Left ventricle myocardium inferior (tissue), 1 donor: ENCODE measurements around the gene BGN. TPM values are rescaled to one million over a fixed set of nuclear protein-coding genes. Genes with fewer than 3 reads are reported as not detected.

Experiments
- DNase-seq: peaks from one replicate; pipeline ENCODE4 v3.0.0-alpha.2; 2020
- H3K27ac ChIP-seq: fragments of 200-600 bp; replicated peaks from 2 replicates; pipeline ENCODE4 v1.8.0; 2021
- H3K27me3 ChIP-seq: fragments of 200-600 bp; 2 replicates; pipeline ENCODE4 v1.8.0; 2021; ENCODE audit warnings: low read depth
- H3K36me3 ChIP-seq: fragments of 200-600 bp; 2 replicates; pipeline ENCODE4 v1.8.0; 2021
- H3K4me1 ChIP-seq: fragments of 200-600 bp; 2 replicates; pipeline ENCODE4 v1.8.0; 2021
- H3K4me3 ChIP-seq: fragments of 200-600 bp; 2 replicates; pipeline ENCODE4 v1.8.0; 2021; ENCODE audit warnings: mild to moderate bottlenecking, moderate library complexity
- H3K9me3 ChIP-seq: fragments of 200-600 bp; replicated peaks from 2 replicates; pipeline ENCODE4 v1.8.0; 2021
- CTCF ChIP-seq: fragments of 200-600 bp; IDR thresholded peaks from 2 replicates; pipeline ENCODE4 v1.8.0; 2021; ENCODE audit warnings: antibody characterized with exemption, mild to moderate bottlenecking, borderline replicate concordance
- intact Hi-C: fragments of 100-400 bp; cut with micrococcal nuclease; formaldehyde crosslinking; loops from one replicate; pipeline ENCODE4 v1.11.0; 2022
- total RNA-seq: library from RNA; stranded (reverse); fragmentation: NEBNext Ultra II Directional; extraction: Animal tissue kit (Norgen Biotek cat#: 25700); gene quantifications from one replicate; pipeline ENCODE4 v1.2.1, GENCODE V29; 2021
- donor health status: DM: no; HTN: yes; CAD: no; lungs with severe emphysema.

The BGN gene
- total RNA-seq, 1 donor from 2014 or later = 84.3 TPM

- peak; percentile 84 for TF ChIP-seq CTCF
- Histone ChIP-seq H3K27ac (no peak overlapping the region), H3K9me3 (no peaks in the 10 kb centered on the region), H3K4me3 (no peak overlapping the region), H3K36me3 (no peaks in the 10 kb centered on the region), H3K4me1 (no peaks in the 10 kb centered on the region), H3K27me3 (peaks cover 4% of the 10 kb centered on the region)
- intact Hi-C loops = no loop called here
- DNase-seq = peak; percentile 38
Observed at GRCh38 chrX:153539171-153539978, 44.6 kb downstream of the BGN start.

GRCh38 chrX:153539979-153540358 is 45.2 kb downstream of the BGN start:
- intact Hi-C loops = no loop called here
- H3K27me3 ChIP-seq = peaks cover 4% of the 10 kb centered on the region

GRCh38 chrX:153544727-153545126 is 49.9 kb downstream of the BGN start:
- H3K27me3 ChIP-seq = peaks cover 6% of the 10 kb centered on the region
- TF ChIP-seq CTCF = no peak
- no peaks in the 10 kb centered on the region for H3K4me1 ChIP-seq
- H3K4me3 ChIP-seq = no peak overlapping the region
- no peaks in the 10 kb centered on the region for H3K36me3 ChIP-seq
- no peak for DNase-seq
- no peaks in the 10 kb centered on the region for H3K9me3 ChIP-seq
- H3K27ac ChIP-seq = no peak overlapping the region
- intact Hi-C loops = no loop called here

More at GRCh38 chrX:153539979-153540358, 45.2 kb downstream of the BGN start:
- no peak overlapping the region for H3K27ac ChIP-seq
- TF ChIP-seq CTCF = no peak
- no peak for DNase-seq
- no peaks in the 10 kb centered on the region for H3K9me3 ChIP-seq
- no peaks in the 10 kb centered on the region for H3K36me3 ChIP-seq
- no peak overlapping the region for H3K4me3 ChIP-seq
- no peaks in the 10 kb centered on the region for H3K4me1 ChIP-seq

GRCh38 chrX:153546386-153546785 is 51.6 kb downstream of the BGN start:
- intact Hi-C loops = no loop called here
- no peak overlapping the region for H3K27ac ChIP-seq
- H3K27me3 ChIP-seq = peaks cover 6% of the 10 kb centered on the region
- H3K4me1 ChIP-seq = no peaks in the 10 kb centered on the region
- no peak overlapping the region for H3K4me3 ChIP-seq
- DNase-seq = no peak
- H3K36me3 ChIP-seq = no peaks in the 10 kb centered on the region
- no peak for TF ChIP-seq CTCF
- H3K9me3 ChIP-seq = no peaks in the 10 kb centered on the region

- intact Hi-C loops = no loop called here
- Histone ChIP-seq H3K4me3 (no peak overlapping the region), H3K27ac (no peak overlapping the region), H3K36me3 (no peaks in the 10 kb centered on the region), H3K27me3 (peaks cover 6% of the 10 kb centered on the region), H3K9me3 (no peaks in the 10 kb centered on the region), H3K4me1 (no peaks in the 10 kb centered on the region)
- no peak for TF ChIP-seq CTCF
- DNase-seq = no peak
Observed at GRCh38 chrX:153547195-153547594, 52.4 kb downstream of the BGN start.
